NCI-H2107 treated with DMSO at 0.1 percent for 48 hours (cell line): Measurements from ENCODE around the gene SUGCT.
"Not testable (repeated sequence)": the region's sequence is repeated elsewhere in the genome, so short reads cannot be mapped to it uniquely, and the experiment has no call there.

Experiments
- DNase-seq: peaks from one replicate; lab custom pipeline; 2025; ENCODE audit not compliant: unreplicated experiment; lab: John Stamatoyannopoulos, UW

SUGCT gene

GRCh38 chr7:40400525-40400924, 265.7 kb downstream of the SUGCT start:
- no peak for DNase-seq

- no peak for DNase-seq
Measured at GRCh38 chr7:40401406-40401805, 266.6 kb downstream of the SUGCT start.

DNA sequence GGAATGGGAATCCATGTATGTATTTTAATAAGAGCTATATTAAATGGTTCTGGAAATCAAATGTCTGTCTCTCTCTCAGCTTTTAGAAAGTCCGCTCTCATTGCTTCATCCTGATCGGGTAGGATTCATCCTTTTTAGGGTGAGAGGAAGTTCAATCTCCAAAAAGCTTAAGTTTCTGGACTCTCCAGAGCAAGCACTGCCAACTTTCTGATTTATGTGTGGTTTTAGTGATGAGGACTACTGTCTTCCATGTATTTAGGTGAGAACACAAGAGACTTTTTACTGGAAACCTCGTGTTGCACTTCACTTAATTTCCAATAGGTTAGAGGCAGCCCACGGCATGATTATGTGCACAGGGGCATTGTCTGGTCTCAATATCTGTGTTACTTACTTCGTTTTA, 267.9 kb downstream of the SUGCT start:
- no peak for DNase-seq

DNA sequence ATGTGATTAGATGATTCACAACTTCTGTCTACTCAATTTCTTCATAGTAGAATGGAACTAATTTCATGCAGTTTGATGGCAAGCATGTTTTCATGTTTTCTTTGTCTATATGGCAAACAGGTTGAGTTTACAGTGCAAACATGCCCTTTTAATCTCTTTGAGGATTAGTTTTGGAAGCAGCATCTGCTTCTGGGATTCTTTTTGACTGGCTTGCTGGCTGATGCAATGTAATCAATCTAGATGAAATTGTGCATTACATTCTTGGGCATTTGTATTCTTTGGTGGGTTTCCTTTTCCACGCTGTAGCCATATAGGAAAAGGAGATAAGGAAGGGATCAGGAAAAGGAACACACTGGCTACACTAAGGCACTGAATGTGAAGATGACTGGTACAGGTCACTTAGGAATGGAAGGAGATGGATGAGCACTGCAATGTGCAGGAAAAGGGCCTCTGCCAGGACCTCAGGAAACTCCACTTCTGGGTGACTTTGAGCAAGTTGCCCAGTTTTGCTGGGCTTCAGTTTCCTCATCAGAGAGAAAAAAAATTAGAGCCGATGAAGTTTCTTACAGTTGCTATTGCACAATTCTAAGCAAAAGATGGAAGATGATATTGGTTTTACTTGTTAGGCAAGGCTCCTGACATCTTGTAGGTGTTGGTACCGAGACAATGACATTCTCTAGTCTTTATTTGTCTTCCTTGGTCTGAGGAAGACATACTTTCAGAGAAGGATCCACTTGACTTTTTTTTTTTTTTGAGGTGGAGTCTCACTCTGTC, 269.1 kb downstream of the SUGCT start:
- DNase-seq, result no peak

GRCh38 chr7:40405991-40406390, 271.2 kb downstream of the SUGCT start:
- DNase-seq, result no peak

- DNase-seq, result no peak
Measured at GRCh38 chr7:40412323-40412722, 277.5 kb downstream of the SUGCT start.

GRCh38 chr7:40414704-40415103, 279.9 kb downstream of the SUGCT start:
- not testable (repeated sequence) for DNase-seq

DNA sequence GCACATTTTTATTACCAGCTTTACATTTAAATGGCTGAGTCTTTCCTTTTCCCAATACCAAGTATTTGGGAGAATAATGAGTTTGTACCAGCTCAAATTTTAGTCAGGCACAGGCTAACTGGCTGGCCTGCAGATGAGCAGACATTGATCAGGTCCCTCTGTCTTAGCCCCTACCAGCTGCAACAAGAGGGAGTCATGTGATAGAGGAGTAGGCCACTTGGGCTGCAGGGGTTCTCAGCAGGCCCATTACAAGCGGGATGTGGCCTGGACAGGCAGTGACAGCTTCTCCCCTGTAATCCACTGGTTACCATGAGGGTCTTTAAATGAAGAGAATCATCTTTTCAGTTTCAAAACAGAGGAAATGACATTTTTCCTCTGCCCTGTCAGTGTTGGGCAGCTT, 283.6 kb downstream of the SUGCT start:
- DNase-seq, result no peak

GRCh38 chr7:40418983-40419382, 284.2 kb downstream of the SUGCT start:
- DNase-seq, result no peak

DNA sequence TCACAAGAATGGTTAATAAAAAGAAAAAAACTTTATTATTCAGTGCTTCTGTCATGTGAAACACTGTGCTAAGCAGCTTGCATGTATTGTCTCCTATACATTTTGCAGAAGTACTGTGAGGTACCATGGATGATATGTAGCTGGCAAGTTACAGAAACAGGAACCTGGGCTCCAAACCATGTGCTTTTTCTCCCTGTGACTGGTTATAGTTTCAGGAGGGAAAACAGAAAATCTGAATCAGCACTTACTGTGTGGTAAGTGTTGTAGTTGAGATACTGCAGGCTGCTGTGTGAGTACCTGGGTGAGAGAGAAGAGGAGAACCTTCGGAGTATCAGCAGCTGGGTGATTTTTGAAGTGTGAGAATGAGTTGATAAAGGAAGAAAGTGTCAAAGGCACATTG, 285.0 kb downstream of the SUGCT start:
- no peak for DNase-seq

DNA sequence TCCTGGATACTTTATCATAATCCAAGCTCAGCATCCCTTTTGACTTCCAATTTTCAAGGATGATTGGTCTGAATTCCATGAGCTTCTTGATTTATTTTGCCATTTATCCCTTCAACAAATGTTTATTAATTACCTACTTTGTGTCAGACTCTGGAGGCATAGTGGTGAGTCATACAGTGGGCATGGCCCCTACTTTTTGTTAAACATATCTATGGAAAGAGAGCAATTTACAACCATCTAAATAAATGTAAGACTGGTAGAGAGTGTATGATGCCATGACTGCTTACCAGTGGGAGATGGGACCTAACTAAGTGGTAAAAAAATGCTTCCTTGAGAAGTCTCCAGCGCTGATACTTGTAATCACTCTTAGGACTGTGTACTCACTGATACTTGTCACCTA, 286.6 kb downstream of the SUGCT start:
- no peak for DNase-seq

DNA sequence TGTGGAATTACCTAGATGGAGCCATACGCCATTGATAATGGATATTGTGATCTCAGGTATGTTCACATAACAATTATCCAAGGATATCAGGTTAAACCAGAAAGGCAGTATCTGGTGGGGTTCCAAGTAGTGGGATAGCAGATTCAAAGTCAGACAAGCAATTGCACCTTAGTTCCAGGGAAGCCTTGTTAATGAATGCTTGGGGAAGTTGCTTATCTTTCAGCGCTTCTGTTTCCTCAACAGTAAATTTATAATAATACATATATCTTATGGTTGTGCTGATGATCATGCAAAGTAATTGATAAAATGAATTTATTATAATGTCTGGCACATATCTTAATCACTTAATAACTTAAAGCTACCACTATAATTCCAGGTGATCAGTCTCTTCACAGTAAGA, 290.9 kb downstream of the SUGCT start:
- no peak for DNase-seq

GRCh38 chr7:40428421-40428820, 293.6 kb downstream of the SUGCT start:
- no peak for DNase-seq

- no peak for DNase-seq
Measured at GRCh38 chr7:40429826-40430225, 295.0 kb downstream of the SUGCT start.

DNA sequence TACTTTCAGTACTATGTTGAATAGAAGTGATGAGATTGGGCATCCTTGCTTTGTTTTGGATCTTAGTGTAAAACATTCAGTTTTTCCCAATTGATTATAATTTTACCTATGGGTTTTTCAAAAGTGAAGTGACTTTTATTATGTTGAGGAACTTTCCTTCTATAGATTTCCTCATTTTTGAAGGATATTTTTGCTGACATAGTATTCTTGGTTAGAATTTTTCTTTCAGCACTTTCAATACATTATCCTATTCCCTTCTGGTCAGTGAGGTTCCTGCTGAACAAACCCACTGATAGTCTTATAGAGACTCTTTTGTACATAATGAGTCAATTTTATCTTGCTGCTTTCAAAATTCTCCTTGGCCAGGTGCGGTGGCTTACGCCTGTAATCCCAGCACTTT, 297.2 kb downstream of the SUGCT start:
- DNase-seq, result no peak

- no peak for DNase-seq
Measured at GRCh38 chr7:40436710-40437109, 301.9 kb downstream of the SUGCT start.

DNA sequence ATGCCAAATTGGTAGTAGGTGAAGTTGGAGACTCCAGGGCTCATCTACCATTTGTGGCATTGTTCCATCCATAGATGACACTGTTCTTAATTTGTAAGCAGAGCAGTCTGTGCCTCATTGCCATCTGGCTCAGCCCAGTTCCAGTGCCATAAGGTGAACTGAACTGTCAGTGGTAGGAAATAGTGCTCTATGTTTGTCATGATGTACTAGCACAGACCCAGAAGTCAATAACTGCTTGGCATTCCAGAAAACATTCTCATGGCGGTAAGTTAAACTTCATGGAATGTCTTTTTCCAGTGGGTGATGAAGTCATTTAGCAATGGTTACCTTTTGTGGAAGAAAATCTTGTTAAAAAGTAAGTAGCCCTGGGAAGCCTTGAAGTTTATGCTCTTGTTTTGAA, 302.7 kb downstream of the SUGCT start:
- no peak for DNase-seq

GRCh38 chr7:40437936-40438634, 303.3 kb downstream of the SUGCT start:
- DNase-seq, result no peak

DNA sequence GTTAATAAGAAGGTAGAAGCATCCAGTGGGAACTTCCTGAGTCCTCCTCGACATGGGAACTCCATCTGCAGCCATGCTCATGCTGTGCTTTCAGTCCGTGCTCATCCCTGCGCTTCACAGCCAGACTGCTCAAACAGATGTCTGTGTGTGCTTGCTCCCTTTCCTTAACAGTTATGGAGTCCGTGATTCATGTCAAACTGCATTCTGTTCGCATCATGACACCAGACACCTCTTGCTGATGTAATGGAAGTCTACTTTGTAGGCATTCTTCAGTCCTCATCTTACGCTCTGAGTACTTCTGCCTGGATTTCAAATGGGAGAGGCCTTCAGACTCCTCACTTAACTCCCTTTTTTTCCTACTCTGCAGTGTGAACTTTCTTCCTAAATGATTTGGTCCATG, 304.9 kb downstream of the SUGCT start:
- no peak for DNase-seq

GRCh38 chr7:40447345-40447744, 312.5 kb downstream of the SUGCT start:
- DNase-seq, result no peak

DNA sequence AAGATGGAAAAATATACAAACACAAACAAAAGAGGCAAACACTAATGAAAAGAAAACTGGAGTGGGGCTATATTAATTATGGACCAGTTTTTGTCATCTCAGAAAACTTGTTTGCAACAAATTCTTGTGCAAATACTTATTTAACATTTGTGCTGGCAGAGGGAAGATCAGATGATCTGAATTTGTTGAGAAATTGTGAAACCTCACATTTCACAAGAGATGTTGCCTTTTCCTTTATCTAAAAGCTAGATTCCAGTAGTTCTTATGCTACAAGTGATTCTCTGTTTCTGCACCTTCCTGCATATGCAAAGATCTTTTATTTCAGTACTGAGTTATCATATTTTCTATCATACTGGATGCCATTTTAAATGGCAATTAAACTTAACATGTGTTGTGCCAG, 320.7 kb downstream of the SUGCT start:
- DNase-seq, result no peak

DNA sequence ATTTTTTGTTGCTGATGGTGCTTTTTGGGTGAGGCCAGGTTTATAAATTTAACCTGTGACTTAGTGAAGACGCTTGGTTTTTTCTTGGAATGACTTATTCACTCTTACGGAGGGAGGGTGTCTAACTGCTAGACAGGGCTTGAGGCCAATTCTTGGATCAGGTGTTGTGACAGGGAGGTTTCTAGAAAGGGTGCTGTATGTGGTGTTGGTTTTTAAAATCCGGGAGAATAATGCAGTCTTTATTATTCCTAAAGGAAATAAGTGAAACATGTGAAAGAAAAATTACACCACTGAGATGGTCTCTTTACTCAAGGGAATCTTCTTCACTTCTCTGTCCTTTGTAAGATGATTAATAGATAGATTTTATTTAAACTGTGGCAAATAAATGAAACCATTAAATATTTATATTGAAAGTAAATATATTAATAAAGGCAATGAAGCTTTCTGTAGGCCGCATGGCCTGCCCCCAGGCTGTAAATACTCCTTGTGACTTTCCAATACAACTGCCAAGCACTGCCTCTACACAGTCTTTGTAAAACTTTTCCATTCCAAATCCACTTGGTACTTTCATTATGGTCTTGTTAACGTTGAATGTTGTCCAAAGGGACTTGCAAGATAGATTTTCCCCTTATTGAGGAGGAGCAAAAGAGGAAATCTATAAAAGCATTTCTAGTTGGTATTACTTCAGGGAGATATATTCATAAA, 323.1 kb downstream of the SUGCT start:
- no peak for DNase-seq
